ENCODE data around the gene RGP1. TPM values are rescaled to one million over a fixed set of nuclear protein-coding genes. Genes with fewer than 3 reads are reported as not detected.

Gene RGP1
- polyA plus RNA-seq, 1 donor (not counting 4 experiments of a cell fraction or from before 2014, with no cell fraction given) = 18.3 TPM

- peaks cover 3% of the 10 kb centered on the region for H4K20me1 ChIP-seq (ENCODE audit: control insufficient read depth, extremely low read depth, insufficient read depth, low read length)
- H2AFZ ChIP-seq (ENCODE audit: control insufficient read depth, low read length) = no peak overlapping the region
- H3K36me3 ChIP-seq (ENCODE audit: control insufficient read depth in 2 of 2, extremely low read depth in 1 of 2, insufficient read depth in 2 of 2, low read length in 2 of 2) = peaks cover 76 to 86% of the 10 kb centered on the region in 2 experiments
- H3K27me3 ChIP-seq (ENCODE audit: control insufficient read depth, extremely low read depth, insufficient read depth, low read length) = no peaks in the 10 kb centered on the region
- no peak overlapping the region for H3K4me3 ChIP-seq (ENCODE audit: control insufficient read depth in 2 of 3, extremely low read depth in 1 of 3, insufficient read depth in 2 of 3, low read depth in 1 of 3, low read length in 3 of 3)
- peaks cover 4% of the 10 kb centered on the region for H3K4me1 ChIP-seq (ENCODE audit: control insufficient read depth, extremely low read depth, insufficient read depth, low read length)
- no peaks in the 10 kb centered on the region for H3K79me2 ChIP-seq (ENCODE audit: control insufficient read depth, insufficient read depth, low read length)
- no peak overlapping the region for H3K4me2 ChIP-seq (ENCODE audit: control insufficient read depth, extremely low read depth, insufficient read depth, low read depth, low read length)
- TF ChIP-seq EZH2 (IDR thresholded peaks at IDR 0.05; ENCODE audit: low read length) (no peak), CTCF (optimal IDR thresholded peaks at IDR 0.05 in 1 of 3, IDR thresholded peaks at IDR 0.05 in 1 of 3, conservative IDR thresholded peaks at IDR 0.05 in 1 of 3; ENCODE audit: extremely low read depth in 1 of 3, insufficient read depth in 2 of 3, low read length in 3 of 3) (no peak)
- H3K27ac ChIP-seq (ENCODE audit: control insufficient read depth, insufficient read depth, low read length) = no peak overlapping the region
- dilution Hi-C loops (cut with MboI; ENCODE audit: extremely low pct_ligation_motif_present, low sequenced_read_pairs) = no loop called here
- no peaks in the 10 kb centered on the region for H3K9me3 ChIP-seq (ENCODE audit: control insufficient read depth, low read depth, low read length)
- H3K9ac ChIP-seq (ENCODE audit: control insufficient read depth, extremely low read depth, insufficient read depth, low read length) = no peak overlapping the region
- no peaks in the 10 kb centered on the region for H3K9me1 ChIP-seq (ENCODE audit: control insufficient read depth, extremely low read depth, insufficient read depth, low read length)
- DNase-seq (ENCODE audit: low read depth, low spot score) (no peak), FAIRE-seq (no peak)
These were observed 34.4 kb upstream of the RGP1 start for GRCh38 chr9:35714579-35715252.

- Histone ChIP-seq H3K4me2 (ENCODE audit: control insufficient read depth, extremely low read depth, insufficient read depth, low read depth, low read length) (no peak overlapping the region), H3K36me3 (ENCODE audit: control insufficient read depth in 2 of 2, extremely low read depth in 1 of 2, insufficient read depth in 2 of 2, low read length in 2 of 2) (peaks cover 81 to 87% of the 10 kb centered on the region in 2 experiments)
- no peak for FAIRE-seq
These were observed 32.9 kb upstream of the RGP1 start for GRCh38 chr9:35716230-35716629.

More at GRCh38 chr9:35716230-35716629, 32.9 kb upstream of the RGP1 start:
- no peaks in the 10 kb centered on the region for H4K20me1 ChIP-seq (ENCODE audit: control insufficient read depth, extremely low read depth, insufficient read depth, low read length)
- no peak overlapping the region for H3K4me3 ChIP-seq (ENCODE audit: control insufficient read depth in 2 of 3, extremely low read depth in 1 of 3, insufficient read depth in 2 of 3, low read depth in 1 of 3, low read length in 3 of 3)
- DNase-seq (ENCODE audit: low read depth, low spot score) = no peak
- H3K9me1 ChIP-seq (ENCODE audit: control insufficient read depth, extremely low read depth, insufficient read depth, low read length) = no peaks in the 10 kb centered on the region
- no peak overlapping the region for H2AFZ ChIP-seq (ENCODE audit: control insufficient read depth, low read length)
- no peaks in the 10 kb centered on the region for H3K79me2 ChIP-seq (ENCODE audit: control insufficient read depth, insufficient read depth, low read length)
- no peak overlapping the region for H3K9ac ChIP-seq (ENCODE audit: control insufficient read depth, extremely low read depth, insufficient read depth, low read length)
- TF ChIP-seq CTCF (optimal IDR thresholded peaks at IDR 0.05 in 1 of 3, IDR thresholded peaks at IDR 0.05 in 1 of 3, conservative IDR thresholded peaks at IDR 0.05 in 1 of 3; ENCODE audit: extremely low read depth in 1 of 3, insufficient read depth in 2 of 3, low read length in 3 of 3) (no peak), EZH2 (IDR thresholded peaks at IDR 0.05; ENCODE audit: low read length) (no peak)
- no peaks in the 10 kb centered on the region for H3K27me3 ChIP-seq (ENCODE audit: control insufficient read depth, extremely low read depth, insufficient read depth, low read length)
- dilution Hi-C loops (cut with MboI; ENCODE audit: extremely low pct_ligation_motif_present, low sequenced_read_pairs) = no loop called here
- H3K4me1 ChIP-seq (ENCODE audit: control insufficient read depth, extremely low read depth, insufficient read depth, low read length) = peaks cover 4% of the 10 kb centered on the region
- H3K27ac ChIP-seq (ENCODE audit: control insufficient read depth, insufficient read depth, low read length) = no peak overlapping the region
- no peaks in the 10 kb centered on the region for H3K9me3 ChIP-seq (ENCODE audit: control insufficient read depth, low read depth, low read length)

All from keratinocyte (primary cell).